HepG2 (cell line): ENCODE measurements around the gene HS3ST3B1. TPM values are rescaled to one million over a fixed set of nuclear protein-coding genes. Genes with fewer than 3 reads are reported as not detected.

ENCODE experiments used
- ARID5B ChIP-seq: IDR thresholded peaks from 2 replicates; pipeline ENCODE4 v1.4.0; 2020; ENCODE audit warnings: mild to moderate bottlenecking, missing genetic modification reagents
- CEBPG ChIP-seq: IDR thresholded peaks from 2 replicates; pipeline ENCODE4 v1.6.1; 2016
- DNMT3B ChIP-seq: conservative IDR thresholded peaks from 2 replicates; pipeline ENCODE4 v1.6.1; 2016; ENCODE audit warnings: missing biosample characterization, control low read depth
- ELF3 ChIP-seq: IDR thresholded peaks from 2 replicates; pipeline ENCODE4 v1.6.1; 2016; ENCODE audit warnings: missing genetic modification reagents, missing compliant biosample characterization
- FOSL2 ChIP-seq: sonication (generic); formaldehyde crosslinking; IDR thresholded peaks from 2 replicates; pipeline ENCODE4 v1.4.0; 2020; ENCODE audit warnings: missing genetic modification reagents
- HES4 ChIP-seq: sonication (generic); formaldehyde crosslinking; IDR thresholded peaks from 2 replicates; pipeline ENCODE4 v1.9.0; 2021; ENCODE audit warnings: mild to moderate bottlenecking, missing genetic modification reagents, borderline replicate concordance
- HHEX ChIP-seq: IDR thresholded peaks from 2 replicates; pipeline ENCODE4 v1.6.1; 2016; ENCODE audit warnings: control low read depth
- HNF1A ChIP-seq, 2 experiments: sonication (generic) in 1 of 2; formaldehyde crosslinking in 1 of 2; IDR thresholded peaks; 2 replicates each; pipeline versions ENCODE4 v1.4.0 to v1.6.1; 2016 to 2020; ENCODE audit warnings: borderline replicate concordance in 1 of 2, low read depth in 1 of 2, mild to moderate bottlenecking in 1 of 2, missing genetic modification reagents in 1 of 2
- MXI1 ChIP-seq: IDR thresholded peaks from 3 replicates; pipeline ENCODE4 v1.6.1; 2012; ENCODE audit warnings: low read depth, low read length, inconsistent platforms, borderline replicate concordance
- PBX2 ChIP-seq: IDR thresholded peaks from 2 replicates; pipeline ENCODE4 v1.6.1; 2016; ENCODE audit warnings: control low read depth
- SOX13 ChIP-seq, 3 experiments: fragments of 450-650 bp in 1 of 3; sonication (generic) in 1 of 3; formaldehyde crosslinking in 1 of 3; IDR thresholded peaks in 2 of 3; conservative IDR thresholded peaks in 1 of 3; 2 replicates each; pipeline versions ENCODE4 v1.5.0 to v1.6.1; 2016 to 2020; ENCODE audit warnings: antibody characterized with exemption in 1 of 3, mild to moderate bottlenecking in 1 of 3, missing compliant biosample characterization in 1 of 3, missing genetic modification reagents in 1 of 3, moderate library complexity in 1 of 3
- SOX5 ChIP-seq: IDR thresholded peaks from 2 replicates; pipeline ENCODE4 v1.6.1; 2016; ENCODE audit warnings: borderline replicate concordance
- SP5 ChIP-seq: IDR thresholded peaks from 2 replicates; pipeline ENCODE4 v1.6.1; 2016; ENCODE audit warnings: low read depth, borderline replicate concordance
- TBX3 ChIP-seq: fragments of 450-650 bp; IDR thresholded peaks from 2 replicates; pipeline ENCODE4 v1.6.1; 2017; ENCODE audit warnings: antibody characterized with exemption, mild to moderate bottlenecking, inconsistent platforms, borderline replicate concordance
- ZFP41 ChIP-seq: sonication (generic); formaldehyde crosslinking; IDR thresholded peaks from 2 replicates; pipeline ENCODE4 v1.4.0; 2020; ENCODE audit warnings: mild to moderate bottlenecking, missing genetic modification reagents, borderline replicate concordance
- ZGPAT ChIP-seq: IDR thresholded peaks from 2 replicates; pipeline ENCODE4 v1.6.1; 2016; ENCODE audit warnings: mild to moderate bottlenecking
- ZNF550 ChIP-seq: sonication (generic); formaldehyde crosslinking; IDR thresholded peaks from 2 replicates; pipeline ENCODE4 v1.4.0; 2020; ENCODE audit warnings: mild to moderate bottlenecking, missing genetic modification reagents, borderline replicate concordance
- polyA plus RNA-seq, 8 experiments: library from polyadenylated mRNA; depleted of rRNA in 3 of 8; stranded (reverse) in 7 of 8; unstranded in 1 of 8; fragments of >200 nt; fragmentation: Illumina TruSeq in 4 of 8; extraction: Trizol in 4 of 8; gene quantifications; 2 replicates each; pipeline versions ENCODE4 v1.2.1 to v1.2.3, GENCODE V29; 2011 to 2016; ENCODE audit warnings: low read depth in 4 of 8, missing spikeins in 1 of 8, mixed read lengths in 1 of 8; ENCODE audit not compliant: insufficient read depth in 1 of 8
- total RNA-seq, 5 experiments: library from RNA; depleted of rRNA; stranded (reverse); fragments of >200 nt; fragmentation: Illumina TruSeq; extraction: Trizol; gene quantifications; 2 replicates each; pipeline ENCODE4 v1.2.3, GENCODE V29; 2016; ENCODE audit warnings: low read depth in 1 of 5

The HS3ST3B1 gene
- total and polyA plus RNA-seq, 2 of the 13 experiments (the other 11 are each of a cell fraction or from before 2014, with no cell fraction given), result 15.7 to 39.5 TPM

DNA sequence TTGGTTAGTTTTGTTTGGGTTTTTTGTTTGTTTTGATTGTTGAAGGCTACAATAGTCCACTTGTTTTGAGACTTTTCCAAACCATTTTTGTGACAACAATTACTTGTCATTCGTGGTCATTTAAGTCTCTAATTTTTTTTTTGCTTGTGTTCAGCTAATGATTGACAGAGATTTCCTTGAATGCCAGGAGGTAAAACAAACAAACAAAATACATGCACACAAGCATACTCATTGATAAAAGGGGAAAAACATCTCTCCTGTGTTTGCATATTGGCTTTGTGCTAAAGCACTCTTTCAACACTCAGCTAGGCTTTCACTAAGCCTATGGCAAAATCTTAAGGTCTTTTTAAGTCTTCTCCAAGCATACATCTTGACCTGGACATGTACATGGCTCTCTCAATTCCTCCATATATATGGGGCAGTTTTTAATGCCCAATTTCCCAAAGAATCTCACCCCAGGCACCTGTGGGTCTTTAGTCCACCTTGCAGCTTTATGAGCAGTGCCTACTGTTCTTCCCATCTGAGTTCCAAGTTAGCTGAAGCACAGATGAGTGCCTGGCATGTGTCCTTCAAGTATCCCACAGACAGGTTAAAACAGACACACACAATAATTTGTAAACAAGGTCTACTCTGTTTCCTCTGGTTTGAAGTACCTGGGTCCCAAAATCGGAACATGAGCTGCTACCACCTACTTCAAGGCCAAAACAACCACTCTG is 24.2 kb upstream of the HS3ST3B1 start (continued):
- TF ChIP-seq SOX13 (IDR thresholded peaks at IDR 0.05), result 0 out of 2 replicates have a peak, but pooled peaks have one; percentile 33
- peak in 1 of 2 experiments; percentile 93; a peak in 2 of 4 replicates for TF ChIP-seq SOX13 (CRISPR knock-in tag; conservative IDR thresholded peaks at IDR 0.05 in 1 of 2, IDR thresholded peaks at IDR 0.05 in 1 of 2)
- TF ChIP-seq CEBPG (CRISPR knock-in tag), result 0 out of 2 replicates have a peak, but pooled peaks have one; percentile 15
- TF ChIP-seq DNMT3B (CRISPR knock-in tag), result 0 out of 2 replicates have a peak, but pooled peaks have one; percentile 76
- peak; percentile 70; the same call in 1 of the 2 replicates for TF ChIP-seq HHEX (CRISPR knock-in tag)
- peak; percentile 41; the same call in 1 of the 2 replicates for TF ChIP-seq PBX2 (CRISPR knock-in tag)
- TF ChIP-seq ZNF550 (CRISPR knock-in tag), result no peak
- TF ChIP-seq HES4, result no peak
- peak; percentile 79 for TF ChIP-seq ELF3 (CRISPR knock-in tag)
- peak; percentile 89 for TF ChIP-seq ARID5B
- no peak for TF ChIP-seq MXI1
- TF ChIP-seq ZGPAT (CRISPR knock-in tag), result peak; percentile 57
- peak; percentile 94 for TF ChIP-seq SOX5 (CRISPR knock-in tag)
- TF ChIP-seq FOSL2, result 0 out of 2 replicates have a peak, but pooled peaks have one; percentile 24
- TF ChIP-seq SP5 (CRISPR knock-in tag), result 0 out of 2 replicates have a peak, but pooled peaks have one; percentile 16
- peak; percentile 90 for TF ChIP-seq HNF1A (IDR thresholded peaks at IDR 0.05; ENCODE audit: low read depth)
- peak; percentile 85; the same call in 1 of the 2 replicates for TF ChIP-seq HNF1A (CRISPR knock-in tag; IDR thresholded peaks at IDR 0.05; ENCODE audit: borderline replicate concordance)
- TF ChIP-seq ZFP41 (CRISPR knock-in tag), result no peak
- peak; percentile 39; the same call in 1 of the 2 replicates for TF ChIP-seq TBX3
